ENCODE data around the gene ZBTB17.

DNA sequence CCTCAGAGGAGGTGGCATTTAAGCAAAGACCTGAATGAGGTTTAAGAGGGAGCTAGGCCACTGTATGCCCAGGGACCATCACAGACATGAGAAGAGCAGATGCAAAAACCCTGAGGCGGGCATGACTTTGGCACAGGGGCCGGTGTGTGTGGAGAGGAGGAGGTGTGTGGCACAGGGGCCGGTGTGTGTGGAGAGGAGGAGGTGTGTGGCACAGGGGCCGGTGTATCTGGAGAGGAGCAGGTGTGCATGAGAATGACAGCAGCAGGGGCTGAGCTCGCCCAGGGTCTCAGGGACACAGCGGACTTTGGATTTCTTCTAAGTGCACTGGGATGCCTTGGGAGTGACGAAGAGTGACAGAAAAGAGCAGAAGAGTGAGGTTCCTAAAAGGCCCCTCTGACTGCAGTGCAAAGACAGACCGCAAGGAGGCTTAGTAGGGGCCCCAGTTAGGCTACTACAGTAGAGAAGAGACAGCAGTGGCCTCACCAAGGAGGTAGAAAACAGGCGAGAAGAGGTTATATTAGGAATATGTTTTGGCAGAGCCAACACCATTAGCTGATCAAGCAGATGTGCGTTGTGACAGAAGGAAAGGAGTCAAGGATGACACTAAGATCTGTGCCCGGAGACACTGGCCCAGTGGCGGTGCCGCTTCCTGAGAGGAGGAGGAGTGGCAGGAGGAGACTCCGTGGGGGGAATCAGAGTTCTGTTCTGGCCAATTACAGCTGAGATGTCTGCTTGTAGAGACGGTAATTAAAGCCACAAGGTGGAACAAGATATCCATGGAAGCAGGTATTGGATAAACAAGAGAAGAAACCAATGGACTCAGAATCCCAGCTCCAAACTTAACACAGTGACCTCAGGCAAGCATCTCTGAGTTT, 18.4 kb downstream of the ZBTB17 start:
- TF ChIP-seq POLR2A (IDR thresholded peaks at IDR 0.05), result no peak
- TF ChIP-seq, protein P1, sequence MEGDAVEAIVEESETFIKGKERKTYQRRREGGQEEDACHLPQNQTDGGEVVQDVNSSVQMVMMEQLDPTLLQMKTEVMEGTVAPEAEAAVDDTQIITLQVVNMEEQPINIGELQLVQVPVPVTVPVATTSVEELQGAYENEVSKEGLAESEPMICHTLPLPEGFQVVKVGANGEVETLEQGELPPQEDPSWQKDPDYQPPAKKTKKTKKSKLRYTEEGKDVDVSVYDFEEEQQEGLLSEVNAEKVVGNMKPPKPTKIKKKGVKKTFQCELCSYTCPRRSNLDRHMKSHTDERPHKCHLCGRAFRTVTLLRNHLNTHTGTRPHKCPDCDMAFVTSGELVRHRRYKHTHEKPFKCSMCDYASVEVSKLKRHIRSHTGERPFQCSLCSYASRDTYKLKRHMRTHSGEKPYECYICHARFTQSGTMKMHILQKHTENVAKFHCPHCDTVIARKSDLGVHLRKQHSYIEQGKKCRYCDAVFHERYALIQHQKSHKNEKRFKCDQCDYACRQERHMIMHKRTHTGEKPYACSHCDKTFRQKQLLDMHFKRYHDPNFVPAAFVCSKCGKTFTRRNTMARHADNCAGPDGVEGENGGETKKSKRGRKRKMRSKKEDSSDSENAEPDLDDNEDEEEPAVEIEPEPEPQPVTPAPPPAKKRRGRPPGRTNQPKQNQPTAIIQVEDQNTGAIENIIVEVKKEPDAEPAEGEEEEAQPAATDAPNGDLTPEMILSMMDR (IDR thresholded peaks at IDR 0.05), result no peak
